CD4-positive, alpha-beta T cell treated with Interleukin-6 for 4 hours (primary cell): ENCODE data around the gene CREBBP.

Experiments
- DNase-seq: peaks from one replicate; pipeline ENCODE4 v3.0.0-alpha.2; 2020; ENCODE audit warnings: mixed read lengths

Gene CREBBP

GRCh38 chr16:3761375-3762106 is 119.0 kb downstream of the CREBBP start:
- no peak for DNase-seq

GRCh38 chr16:3760518-3760917 is 120.0 kb downstream of the CREBBP start:
- no peak for DNase-seq

DNA sequence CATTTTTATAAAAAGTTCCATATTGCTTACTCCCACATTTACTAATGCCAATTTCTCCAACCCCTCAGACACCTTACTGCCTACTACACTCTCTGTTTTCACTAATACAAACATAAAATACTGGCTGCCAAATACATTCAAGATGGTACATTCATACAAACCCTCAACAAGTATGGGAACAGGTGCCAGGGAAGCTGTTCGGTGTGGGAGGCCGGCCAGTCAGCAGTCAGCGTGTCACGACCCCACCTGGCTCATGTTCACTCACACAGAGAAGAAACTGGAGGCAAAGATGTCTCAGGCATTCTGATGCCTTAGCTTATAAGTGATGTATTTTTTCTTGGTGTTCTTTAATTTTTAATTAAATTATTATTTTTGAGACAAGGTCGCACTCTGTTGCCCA is 120.8 kb downstream of the CREBBP start:
- DNase-seq, result no peak

DNA sequence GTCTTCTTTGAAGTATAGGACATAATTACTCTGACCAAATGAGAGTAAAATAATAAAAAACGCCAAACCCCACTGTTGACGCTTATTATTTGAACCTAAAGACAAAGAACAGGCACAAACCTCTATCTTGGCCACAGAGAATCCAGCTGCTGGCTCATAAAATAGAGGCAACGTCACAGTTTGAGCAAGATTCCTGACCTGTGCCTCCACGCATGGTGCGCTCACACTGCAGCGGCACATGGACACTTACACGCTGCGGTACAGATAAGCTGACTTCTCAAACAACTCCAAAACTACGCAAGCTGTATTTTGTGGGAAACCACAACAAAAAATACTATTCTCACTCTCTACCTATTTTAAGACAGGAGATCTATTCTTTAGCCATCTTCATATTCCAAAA is 124.4 kb downstream of the CREBBP start:
- no peak for DNase-seq

DNA sequence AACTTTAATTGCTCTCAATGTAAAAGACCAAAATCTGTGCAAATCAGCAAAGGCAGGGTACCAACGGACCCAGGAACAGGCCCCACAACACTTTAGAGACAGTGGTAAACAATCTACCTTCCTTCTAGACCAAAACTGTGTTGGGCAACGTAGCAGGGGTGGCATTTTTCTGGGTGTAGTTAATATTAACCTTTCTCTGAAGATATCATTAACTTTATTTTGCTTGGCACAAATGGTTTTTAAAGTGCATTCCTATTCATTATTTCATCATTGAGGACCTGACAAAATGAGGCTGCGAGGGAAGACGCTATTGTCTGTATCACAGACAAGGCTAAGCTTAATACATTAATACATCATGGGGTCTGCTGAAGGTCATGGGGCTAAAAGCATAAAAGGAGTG is 125.3 kb downstream of the CREBBP start:
- DNase-seq, result no peak

DNA sequence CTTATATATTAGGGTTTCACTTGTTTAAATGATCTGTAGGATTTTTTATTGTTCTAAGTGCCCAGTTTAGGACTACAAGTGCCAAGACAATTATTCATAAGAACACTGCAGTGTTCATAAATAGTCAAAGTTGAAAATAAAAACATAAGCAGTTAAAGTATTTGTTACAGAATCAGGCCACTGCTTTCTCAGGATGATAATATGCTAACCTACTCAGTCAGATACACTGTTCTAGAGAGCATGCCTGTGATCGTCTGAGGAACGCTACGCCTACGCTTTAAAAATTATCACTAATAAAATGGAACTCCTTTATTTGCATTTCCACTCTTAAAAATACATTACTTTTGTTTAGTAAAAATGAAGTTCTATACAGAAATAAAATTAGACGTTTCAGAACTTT is 125.7 kb downstream of the CREBBP start:
- DNase-seq, result no peak

- DNase-seq, result no peak
These were observed 126.3 kb downstream of the CREBBP start for GRCh38 chr16:3754081-3754703.

DNA sequence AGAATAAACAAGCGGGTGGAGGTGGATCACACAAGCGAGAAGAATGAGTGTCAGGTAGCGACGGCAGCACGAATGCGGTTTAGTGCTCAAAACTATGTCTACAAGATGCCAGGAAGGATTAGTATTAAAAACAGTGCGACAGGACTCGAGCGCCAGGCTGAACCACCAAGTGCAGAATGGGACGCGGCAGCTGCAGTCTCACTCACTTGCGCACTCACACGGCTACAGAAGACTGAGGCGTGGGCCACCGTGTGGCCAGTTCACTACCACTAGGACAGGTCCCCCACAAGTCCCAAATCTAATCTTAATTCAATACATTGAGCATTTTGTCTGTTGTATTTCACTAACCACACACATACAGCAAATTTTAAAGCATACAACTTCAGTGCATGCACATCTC is 127.5 kb downstream of the CREBBP start:
- DNase-seq, result no peak

- DNase-seq, result no peak
These were observed 128.6 kb downstream of the CREBBP start for GRCh38 chr16:3751878-3752277.

GRCh38 chr16:3748307-3748706 is 132.2 kb downstream of the CREBBP start:
- DNase-seq, result no peak

- DNase-seq, result no peak
These were observed 134.7 kb downstream of the CREBBP start for GRCh38 chr16:3745751-3746355.

DNA sequence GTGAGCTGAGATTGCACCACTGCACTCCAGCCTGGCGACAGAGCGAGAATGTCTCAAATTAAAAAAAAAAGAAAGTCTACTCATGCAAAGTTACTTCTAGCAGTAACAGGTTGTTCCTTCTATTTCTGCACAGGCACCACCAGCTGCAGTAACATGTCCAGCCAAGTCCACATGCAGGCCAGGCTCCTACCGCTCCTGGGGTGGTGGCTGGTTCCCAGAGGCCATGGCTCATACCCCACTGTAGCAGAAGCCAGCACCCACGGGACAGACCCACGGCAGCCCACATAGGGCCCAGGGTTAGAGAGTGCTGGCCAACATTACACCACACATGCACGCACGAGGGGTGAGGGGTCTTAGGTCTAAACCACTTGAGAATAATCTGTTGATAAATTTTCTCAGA is 136.5 kb downstream of the CREBBP start:
- DNase-seq, result no peak

DNA sequence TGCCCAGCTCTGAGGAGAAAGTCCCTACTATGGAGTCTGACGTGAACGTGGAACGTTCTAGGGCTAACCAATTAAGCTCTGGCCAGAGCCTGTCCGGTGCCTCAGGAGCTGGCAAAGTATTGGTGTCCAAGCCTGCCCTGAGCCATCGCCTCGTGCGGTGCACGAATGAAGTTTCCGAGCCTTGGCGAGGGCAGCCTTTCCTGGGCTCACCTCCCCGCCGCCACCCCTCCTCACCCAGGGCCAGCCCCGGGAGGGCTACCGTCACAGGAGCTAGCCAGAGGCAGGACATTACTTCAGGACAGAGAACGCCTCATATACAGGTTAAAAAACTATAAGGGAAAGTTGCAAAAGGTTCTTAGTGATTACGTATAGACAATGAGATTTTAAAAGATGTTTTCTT is 139.6 kb downstream of the CREBBP start:
- no peak for DNase-seq

GRCh38 chr16:3740186-3740585 is 140.3 kb downstream of the CREBBP start:
- no peak for DNase-seq

GRCh38 chr16:3739636-3740035 is 140.9 kb downstream of the CREBBP start:
- no peak for DNase-seq

- DNase-seq, result no peak
These were observed 142.0 kb downstream of the CREBBP start for GRCh38 chr16:3738541-3738940.

DNA sequence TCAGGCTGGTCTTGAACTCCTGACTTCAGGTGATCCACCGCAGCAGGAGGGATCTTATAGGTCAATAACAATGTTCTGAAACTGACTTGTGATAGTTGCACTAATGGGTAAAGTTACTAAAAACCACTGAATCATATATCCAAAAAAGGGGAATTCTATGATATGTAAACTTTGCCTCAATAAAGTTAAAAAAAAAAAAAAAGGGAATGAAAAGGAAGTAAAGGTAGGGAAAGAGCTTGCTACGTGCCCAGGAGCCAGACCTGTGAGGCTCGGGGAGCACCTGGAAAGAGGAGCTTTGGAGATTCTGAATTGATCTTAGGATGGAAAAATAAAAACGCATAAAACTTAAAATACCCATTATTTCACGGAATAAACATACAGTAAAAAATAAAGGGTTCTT is 142.4 kb downstream of the CREBBP start:
- no peak for DNase-seq

- DNase-seq, result no peak
These were observed 143.3 kb downstream of the CREBBP start for GRCh38 chr16:3737181-3737580.

- no peak for DNase-seq
These were observed 144.4 kb downstream of the CREBBP start for GRCh38 chr16:3736116-3736515.

GRCh38 chr16:3735541-3735940 is 145.0 kb downstream of the CREBBP start:
- no peak for DNase-seq

DNA sequence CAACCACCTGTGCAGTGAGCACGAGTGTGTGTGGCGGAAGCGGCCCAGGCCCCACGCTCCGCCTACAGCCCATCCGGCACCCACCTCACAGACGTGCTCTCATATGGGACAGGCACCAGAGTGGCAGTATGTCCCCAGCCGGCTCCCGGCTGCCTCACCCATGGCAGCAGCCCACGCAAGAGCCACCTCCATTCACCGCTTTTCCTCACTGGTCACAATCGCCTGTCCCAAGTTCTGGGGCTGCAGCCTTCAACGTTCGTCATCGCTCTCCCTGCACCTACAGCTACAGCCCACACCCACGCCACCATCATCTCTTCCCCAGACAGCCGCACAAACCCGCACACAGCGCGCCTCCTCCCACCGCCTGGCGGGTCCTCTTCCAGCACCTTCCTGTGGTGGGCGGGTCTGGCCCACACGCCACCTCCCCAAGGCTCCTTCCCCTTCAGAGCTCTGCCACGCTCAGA is 145.7 kb downstream of the CREBBP start:
- DNase-seq, result no peak

GRCh38 chr16:3734084-3734757 is 146.3 kb downstream of the CREBBP start:
- no peak for DNase-seq

GRCh38 chr16:3732171-3732570 is 148.3 kb downstream of the CREBBP start:
- DNase-seq, result no peak
